ENCODE results near the gene SCN4B. TPM values are rescaled to one million over a fixed set of nuclear protein-coding genes. Genes with fewer than 3 reads are reported as not detected.

SCN4B gene
- total RNA-seq, 2 donors from 2014 or later, result 3.5 to 9.8 TPM

- intact Hi-C loops (cut with DNase I), result no loop called here
- no peak for DNase-seq (ENCODE audit: low spot score)
These were observed 62.0 kb downstream of the SCN4B start for GRCh38 chr11:118090545-118091162.

- peak; percentile 89 for DNase-seq (ENCODE audit: low spot score)
- intact Hi-C loops (cut with DNase I), result no loop called here
These were observed 64.1 kb downstream of the SCN4B start for GRCh38 chr11:118088531-118088930.

GRCh38 chr11:118087931-118088330 is 64.7 kb downstream of the SCN4B start:
- intact Hi-C loops (cut with DNase I), result no loop called here
- no peak for DNase-seq (ENCODE audit: low spot score)

- intact Hi-C loops (cut with DNase I), result no loop called here
- no peak for DNase-seq (ENCODE audit: low spot score)
These were observed 65.5 kb downstream of the SCN4B start, which contains the start of gene SMIM35 for GRCh38 chr11:118086913-118087768. SMIM35 (minus strand) TSS chr11:118086963; CDS start chr11:118086757, 206 bp downstream.

- DNase-seq (ENCODE audit: low spot score), result no peak
- intact Hi-C loops (cut with DNase I), result no loop called here
These were observed 68.0 kb downstream of the SCN4B start for GRCh38 chr11:118084656-118085055.

GRCh38 chr11:118084247-118084646 is 68.4 kb downstream of the SCN4B start:
- intact Hi-C loops (cut with DNase I), result no loop called here
- DNase-seq (ENCODE audit: low spot score), result no peak

Other genes starting within 250 kb of the SCN4B start
- under 1 TPM; 0.24 to 0.37 TPM for gene TMPRSS13, start 223.4 kb downstream of the SCN4B start, total RNA-seq
- 10 to 100 TPM; 12.1 to 28.3 TPM for gene IL10RA, start 166.4 kb downstream of the SCN4B start, total RNA-seq
- not detected for gene TMPRSS4, start 75.7 kb downstream of the SCN4B start, total RNA-seq
- gene SMIM35, start 65.9 kb downstream of the SCN4B start, total RNA-seq, result not detected
- gene SCN2B, start 23.8 kb upstream of the SCN4B start, total RNA-seq, result 1 to 10 TPM in 1 of 2 donors, under 1 TPM in 1; 0.14 to 1.4 TPM
- gene JAML, start 72.2 kb upstream of the SCN4B start, total RNA-seq, result 1 to 10 TPM; 3.8 to 7.0 TPM
- 1 to 10 TPM in 1 of 2 donors, under 1 TPM in 1; 0.52 to 1.6 TPM for gene MPZL3, start 99.5 kb upstream of the SCN4B start, total RNA-seq
- 10 to 100 TPM; 29.8 to 53.3 TPM for gene MPZL2, start 111.5 kb upstream of the SCN4B start, total RNA-seq
- 1 to 10 TPM; 1.3 to 1.8 TPM for gene CD3E, start 151.9 kb upstream of the SCN4B start, total RNA-seq
- 1 to 10 TPM in 1 of 2 donors, not detected in 1; 1.2 TPM for gene CD3D, start 189.9 kb upstream of the SCN4B start, total RNA-seq
- 1 to 10 TPM in 1 of 2 donors, under 1 TPM in 1; 0.57 to 1.1 TPM for gene CD3G, start 191.5 kb upstream of the SCN4B start, total RNA-seq
- gene UBE4A, start 206.8 kb upstream of the SCN4B start, total RNA-seq, result 10 to 100 TPM; 31.1 to 34.1 TPM
- 100 to 1,000 TPM; 121 to 146 TPM for gene ATP5MG, start 248.8 kb upstream of the SCN4B start, total RNA-seq

Data from posterior vena cava (tissue), 2 donors.